HL-60 (cell line): ENCODE data around the gene RAB17.

ENCODE experiments used
- DNase-seq, 2 experiments: peaks; one replicate each; pipeline ENCODE4 v3.0.0-alpha.2; 2010 to 2020; ENCODE audit warnings: low read depth in 1 of 2, low spot score in 1 of 2
- H3K27ac ChIP-seq: fragments of 250-450 bp; sonication (Bioruptor Pico); replicated peaks from 2 replicates; pipeline ENCODE4 v1.5.1; 2020; ENCODE audit warnings: mild to moderate bottlenecking, moderate library complexity
- H3K27me3 ChIP-seq: fragments of 250-450 bp; sonication (Bioruptor Pico); 2 replicates; pipeline ENCODE4 v1.5.1; 2021; ENCODE audit warnings: mild to moderate bottlenecking, moderate library complexity; ENCODE audit not compliant: insufficient read depth, poor library complexity, severe bottlenecking
- H3K4me3 ChIP-seq: replicated peaks from 2 replicates; pipeline ENCODE4 v1.5.1; 2011; ENCODE audit warnings: mild to moderate bottlenecking, control low read depth, low read length; ENCODE audit not compliant: insufficient read depth
- GABPA ChIP-seq: IDR thresholded peaks from 2 replicates; pipeline ENCODE4 v1.6.1; 2012; ENCODE audit warnings: low read depth
- POLR2AphosphoS5 ChIP-seq: IDR thresholded peaks from 2 replicates; pipeline ENCODE4 v1.6.1; 2012; ENCODE audit warnings: low read depth
- SPI1 ChIP-seq: IDR thresholded peaks from 2 replicates; pipeline ENCODE4 v1.6.1; 2012; ENCODE audit warnings: low read depth, mild to moderate bottlenecking, borderline replicate concordance
- TF ChIP-seq, protein P1 (sequence below): IDR thresholded peaks from one replicate; pipeline ENCODE4 v1.5.1; 2011; ENCODE audit warnings: low read length, control low read depth, inconsistent platforms; ENCODE audit not compliant: insufficient read depth
- TF ChIP-seq, protein P2 (sequence below): IDR thresholded peaks from 2 replicates; pipeline ENCODE4 v1.6.1; 2012; ENCODE audit warnings: low read depth; ENCODE audit not compliant: insufficient replicate concordance

Gene RAB17

DNA sequence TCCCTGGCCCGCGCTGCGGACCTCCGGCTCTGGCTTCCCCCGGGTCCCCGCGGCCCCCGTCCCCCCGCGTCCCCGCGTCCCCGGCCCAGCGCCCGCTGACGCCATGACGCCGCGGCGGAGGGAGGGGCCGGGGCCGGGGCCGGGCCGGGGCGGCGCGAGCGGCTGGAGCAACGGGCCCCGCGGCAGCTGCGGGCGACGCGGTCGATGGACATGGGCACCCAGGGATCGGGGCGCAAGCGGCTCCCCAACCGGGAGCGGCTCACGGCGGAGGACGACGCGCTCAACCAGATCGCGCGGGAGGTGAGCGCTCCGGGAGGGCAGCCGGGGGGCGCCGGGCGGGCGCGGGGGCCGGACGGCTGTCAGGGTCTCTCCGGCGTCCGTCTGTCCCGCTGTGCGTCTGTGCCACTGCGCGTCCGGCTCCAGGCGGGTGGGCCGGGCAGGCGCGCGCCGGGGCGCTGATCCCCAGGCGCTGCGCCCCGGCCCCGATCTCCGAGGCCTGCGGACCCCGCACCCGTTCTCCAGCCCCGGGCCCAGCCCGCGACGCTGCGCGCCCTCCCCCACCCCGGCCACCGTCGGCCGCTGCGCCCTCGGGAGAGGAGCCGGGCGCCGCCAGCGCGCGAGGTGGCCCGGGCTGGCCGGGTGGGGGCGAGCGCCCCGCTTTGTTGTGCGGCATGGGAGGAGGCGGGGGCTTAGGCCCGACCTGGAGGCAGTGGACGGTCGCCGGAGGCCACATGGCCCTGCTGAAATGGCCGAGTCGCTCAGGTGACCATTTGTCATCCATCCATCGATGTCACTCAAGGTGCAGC lies 37.1 kb upstream of the RAB17 start, which contains the start of gene LRRFIP1:
TSS of gene LRRFIP1 (plus strand) at position 147 of the 806 bp plus-strand sequence. CDS start at position 205, 58 bp downstream.
- peak within 1 kb of the TSS; percentile 13 for H3K4me3 ChIP-seq
- peaks cover 58% of the 10 kb centered on the region for H3K27me3 ChIP-seq
- no peak for TF ChIP-seq GABPA
- TF ChIP-seq POLR2AphosphoS5, result no peak
- TF ChIP-seq, protein P1, sequence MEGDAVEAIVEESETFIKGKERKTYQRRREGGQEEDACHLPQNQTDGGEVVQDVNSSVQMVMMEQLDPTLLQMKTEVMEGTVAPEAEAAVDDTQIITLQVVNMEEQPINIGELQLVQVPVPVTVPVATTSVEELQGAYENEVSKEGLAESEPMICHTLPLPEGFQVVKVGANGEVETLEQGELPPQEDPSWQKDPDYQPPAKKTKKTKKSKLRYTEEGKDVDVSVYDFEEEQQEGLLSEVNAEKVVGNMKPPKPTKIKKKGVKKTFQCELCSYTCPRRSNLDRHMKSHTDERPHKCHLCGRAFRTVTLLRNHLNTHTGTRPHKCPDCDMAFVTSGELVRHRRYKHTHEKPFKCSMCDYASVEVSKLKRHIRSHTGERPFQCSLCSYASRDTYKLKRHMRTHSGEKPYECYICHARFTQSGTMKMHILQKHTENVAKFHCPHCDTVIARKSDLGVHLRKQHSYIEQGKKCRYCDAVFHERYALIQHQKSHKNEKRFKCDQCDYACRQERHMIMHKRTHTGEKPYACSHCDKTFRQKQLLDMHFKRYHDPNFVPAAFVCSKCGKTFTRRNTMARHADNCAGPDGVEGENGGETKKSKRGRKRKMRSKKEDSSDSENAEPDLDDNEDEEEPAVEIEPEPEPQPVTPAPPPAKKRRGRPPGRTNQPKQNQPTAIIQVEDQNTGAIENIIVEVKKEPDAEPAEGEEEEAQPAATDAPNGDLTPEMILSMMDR, result no peak
- TF ChIP-seq SPI1, result no peak
- TF ChIP-seq, protein P2, sequence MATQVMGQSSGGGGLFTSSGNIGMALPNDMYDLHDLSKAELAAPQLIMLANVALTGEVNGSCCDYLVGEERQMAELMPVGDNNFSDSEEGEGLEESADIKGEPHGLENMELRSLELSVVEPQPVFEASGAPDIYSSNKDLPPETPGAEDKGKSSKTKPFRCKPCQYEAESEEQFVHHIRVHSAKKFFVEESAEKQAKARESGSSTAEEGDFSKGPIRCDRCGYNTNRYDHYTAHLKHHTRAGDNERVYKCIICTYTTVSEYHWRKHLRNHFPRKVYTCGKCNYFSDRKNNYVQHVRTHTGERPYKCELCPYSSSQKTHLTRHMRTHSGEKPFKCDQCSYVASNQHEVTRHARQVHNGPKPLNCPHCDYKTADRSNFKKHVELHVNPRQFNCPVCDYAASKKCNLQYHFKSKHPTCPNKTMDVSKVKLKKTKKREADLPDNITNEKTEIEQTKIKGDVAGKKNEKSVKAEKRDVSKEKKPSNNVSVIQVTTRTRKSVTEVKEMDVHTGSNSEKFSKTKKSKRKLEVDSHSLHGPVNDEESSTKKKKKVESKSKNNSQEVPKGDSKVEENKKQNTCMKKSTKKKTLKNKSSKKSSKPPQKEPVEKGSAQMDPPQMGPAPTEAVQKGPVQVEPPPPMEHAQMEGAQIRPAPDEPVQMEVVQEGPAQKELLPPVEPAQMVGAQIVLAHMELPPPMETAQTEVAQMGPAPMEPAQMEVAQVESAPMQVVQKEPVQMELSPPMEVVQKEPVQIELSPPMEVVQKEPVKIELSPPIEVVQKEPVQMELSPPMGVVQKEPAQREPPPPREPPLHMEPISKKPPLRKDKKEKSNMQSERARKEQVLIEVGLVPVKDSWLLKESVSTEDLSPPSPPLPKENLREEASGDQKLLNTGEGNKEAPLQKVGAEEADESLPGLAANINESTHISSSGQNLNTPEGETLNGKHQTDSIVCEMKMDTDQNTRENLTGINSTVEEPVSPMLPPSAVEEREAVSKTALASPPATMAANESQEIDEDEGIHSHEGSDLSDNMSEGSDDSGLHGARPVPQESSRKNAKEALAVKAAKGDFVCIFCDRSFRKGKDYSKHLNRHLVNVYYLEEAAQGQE, result no peak
- DNase-seq, result no peak
- H3K27ac ChIP-seq, result no peak within 1 kb of the TSS

DNA sequence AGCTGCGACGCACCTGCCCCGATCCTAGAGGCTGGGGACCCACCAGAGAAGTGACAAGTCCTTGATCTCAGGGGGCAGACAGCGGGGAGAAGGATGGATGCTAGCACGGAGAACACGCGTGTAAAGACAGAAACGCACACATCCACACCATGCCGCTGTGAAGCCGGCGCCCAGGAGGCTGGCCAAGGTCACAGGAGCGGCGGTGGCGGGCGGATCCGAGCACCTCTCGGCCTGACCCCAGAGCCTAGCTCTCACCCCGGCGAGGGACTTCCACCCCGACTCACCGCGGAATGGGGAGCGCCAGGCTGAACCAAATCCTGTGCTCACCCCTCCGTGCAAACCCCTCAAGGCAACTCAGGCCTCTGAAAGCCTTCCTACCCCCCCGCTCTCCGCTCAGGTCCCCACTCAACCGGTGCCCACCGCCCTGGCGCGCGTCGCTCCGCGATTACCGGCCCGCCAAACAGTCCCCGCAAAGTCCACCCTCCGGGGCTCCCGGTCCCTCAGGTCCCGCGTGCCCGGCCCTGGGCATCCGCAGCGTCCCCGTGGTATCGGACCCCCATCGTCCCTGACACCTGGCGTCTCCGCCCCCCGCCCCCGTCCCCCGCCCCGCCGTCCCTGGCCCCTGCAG lies 36.4 kb upstream of the RAB17 start:
- DNase-seq, result no peak
- TF ChIP-seq GABPA, result no peak
- TF ChIP-seq, protein P2, result no peak
- TF ChIP-seq, protein P1, result no peak
- TF ChIP-seq SPI1, result no peak
- no peak for TF ChIP-seq POLR2AphosphoS5
- peaks cover 55% of the 10 kb centered on the region for H3K27me3 ChIP-seq
- no peak overlapping the region for H3K27ac ChIP-seq
- no peak overlapping the region for H3K4me3 ChIP-seq

DNA sequence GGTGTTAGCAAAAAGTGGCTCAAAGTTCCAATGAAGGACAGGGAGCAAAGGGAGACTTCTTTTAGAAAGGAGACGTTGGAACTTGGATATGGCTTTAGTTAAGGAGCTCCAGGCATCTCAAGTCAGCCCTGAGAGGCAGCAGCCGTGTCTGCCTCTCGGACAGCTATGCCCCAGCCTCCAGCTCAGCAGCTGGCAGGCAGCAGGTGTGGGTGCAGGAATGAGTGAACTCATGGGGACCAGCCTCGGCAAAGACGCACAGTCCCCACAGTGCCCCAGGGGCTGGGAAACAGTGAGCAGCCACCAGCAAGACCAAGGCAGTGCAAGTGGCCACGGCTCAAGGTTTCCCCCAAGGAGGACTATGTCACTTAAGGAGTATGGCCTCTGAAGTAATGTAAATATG lies 35.2 kb upstream of the RAB17 start:
- DNase-seq, result no peak
- Histone ChIP-seq H3K4me3 (no peak overlapping the region), H3K27me3 (peaks cover 59% of the 10 kb centered on the region), H3K27ac (no peak overlapping the region)
- TF ChIP-seq POLR2AphosphoS5 (no peak), GABPA (no peak), SPI1 (no peak)
- TF ChIP-seq, protein P2, result no peak
- TF ChIP-seq, protein P1, result no peak
